H9 (cell line): Measurements from ENCODE around the gene OVCH2. TPM values are rescaled to one million over a fixed set of nuclear protein-coding genes. Genes with fewer than 3 reads are reported as not detected.
A peak's percentile ranks its signal among the peaks of the same experiment; 100 is the strongest.

Experiments used
- DNase-seq: peaks from one replicate; pipeline ENCODE4 v3.0.0-alpha.2; 2017
- H2AFZ ChIP-seq: one replicate; pipeline ENCODE4 v1.6.1; 2013; ENCODE audit warnings: mild to moderate bottlenecking, low read length, control low read depth, moderate library complexity
- H2AK5ac ChIP-seq: 2 replicates; pipeline ENCODE4 v1.6.1; 2013; ENCODE audit warnings: low read length, control low read depth, mixed read lengths; ENCODE audit not compliant: insufficient read length
- H2BK120ac ChIP-seq: one replicate; pipeline ENCODE4 v1.6.1; 2013; ENCODE audit warnings: low read depth, mild to moderate bottlenecking, low read length, control low read depth, inconsistent platforms; ENCODE audit not compliant: poor library complexity, severe bottlenecking
- H2BK12ac ChIP-seq: 2 replicates; pipeline ENCODE4 v1.6.1; 2013; ENCODE audit warnings: low read length, control low read depth, mixed read lengths, low read depth; ENCODE audit not compliant: insufficient read length
- H2BK15ac ChIP-seq: 2 replicates; pipeline ENCODE4 v1.6.1; 2013; ENCODE audit warnings: low read depth, low read length, control low read depth
- H2BK20ac ChIP-seq: one replicate; pipeline ENCODE4 v1.6.1; 2013; ENCODE audit warnings: low read depth, mild to moderate bottlenecking, low read length, control low read depth, inconsistent platforms; ENCODE audit not compliant: poor library complexity, severe bottlenecking
- H2BK5ac ChIP-seq: 2 replicates; pipeline ENCODE4 v1.6.1; 2013; ENCODE audit warnings: low read length, control low read depth, mixed read lengths; ENCODE audit not compliant: insufficient read length
- H3K14ac ChIP-seq: 2 replicates; pipeline ENCODE4 v1.6.1; 2013; ENCODE audit warnings: low read length, control low read depth; ENCODE audit not compliant: insufficient read depth
- H3K18ac ChIP-seq: 2 replicates; pipeline ENCODE4 v1.6.1; 2013; ENCODE audit warnings: low read depth, mild to moderate bottlenecking, mixed read lengths, low read length, control low read depth; ENCODE audit not compliant: insufficient read length
- H3K23ac ChIP-seq: 2 replicates; pipeline ENCODE4 v1.6.1; 2013; ENCODE audit warnings: low read length, control low read depth, mixed read lengths, low read depth; ENCODE audit not compliant: insufficient read length
- H3K23me2 ChIP-seq: 2 replicates; pipeline ENCODE4 v1.6.1; 2013; ENCODE audit warnings: low read depth, mild to moderate bottlenecking, mixed read lengths, low read length, control low read depth; ENCODE audit not compliant: insufficient read length, poor library complexity, severe bottlenecking
- H3K27ac ChIP-seq: 2 replicates; pipeline ENCODE4 v1.5.1; 2013; ENCODE audit warnings: low read length, control low read depth, mixed read lengths, low read depth; ENCODE audit not compliant: insufficient read length
- H3K27me3 ChIP-seq: 2 replicates; pipeline ENCODE4 v1.6.1; 2013; ENCODE audit warnings: low read length, control low read depth, inconsistent platforms; ENCODE audit not compliant: insufficient read depth
- H3K4ac ChIP-seq: 2 replicates; pipeline ENCODE4 v1.6.1; 2013; ENCODE audit warnings: low read depth, mild to moderate bottlenecking, control low read depth, inconsistent platforms, low read length, moderate library complexity
- H3K4me1 ChIP-seq: 2 replicates; pipeline ENCODE4 v1.6.1; 2013; ENCODE audit warnings: low read length, control low read depth, inconsistent platforms; ENCODE audit not compliant: insufficient read depth
- H3K4me2 ChIP-seq: 2 replicates; pipeline ENCODE4 v1.6.1; 2013; ENCODE audit warnings: low read length, control low read depth, mixed read lengths; ENCODE audit not compliant: insufficient read length, insufficient read depth
- H3K56ac ChIP-seq: 2 replicates; pipeline ENCODE4 v1.6.1; 2013; ENCODE audit warnings: low read depth, mild to moderate bottlenecking, mixed read lengths, low read length, control low read depth; ENCODE audit not compliant: insufficient read length
- H3K79me1 ChIP-seq: 2 replicates; pipeline ENCODE4 v1.6.1; 2013; ENCODE audit warnings: low read depth, mild to moderate bottlenecking, moderate library complexity, low read length, control low read depth, inconsistent platforms; ENCODE audit not compliant: insufficient read depth, poor library complexity, severe bottlenecking
- H3K79me2 ChIP-seq: 2 replicates; pipeline ENCODE4 v1.6.1; 2013; ENCODE audit warnings: low read length, control low read depth, inconsistent platforms; ENCODE audit not compliant: insufficient read depth
- H3K9ac ChIP-seq: 2 replicates; pipeline ENCODE4 v1.6.1; 2013; ENCODE audit warnings: low read length, control low read depth, mixed read lengths; ENCODE audit not compliant: insufficient read length; ENCODE audit errors: extremely low read depth
- H3K9me3 ChIP-seq: one replicate; pipeline ENCODE4 v1.6.1; 2013; ENCODE audit warnings: low read depth, low read length, inconsistent platforms; ENCODE audit not compliant: control insufficient read depth
- H3T11ph ChIP-seq: one replicate; pipeline ENCODE4 v1.6.1; 2013; ENCODE audit warnings: mild to moderate bottlenecking, low read length, control low read depth, inconsistent platforms
- H4K20me1 ChIP-seq: one replicate; pipeline ENCODE4 v1.6.1; 2013; ENCODE audit not compliant: control insufficient read depth, insufficient read length, insufficient read depth
- H4K5ac ChIP-seq: 2 replicates; pipeline ENCODE4 v1.6.1; 2013; ENCODE audit warnings: low read depth, mild to moderate bottlenecking, mixed read lengths, low read length, control low read depth; ENCODE audit not compliant: insufficient read length
- H4K8ac ChIP-seq: replicated peaks from 2 replicates; pipeline ENCODE4 v1.6.1; 2013; ENCODE audit warnings: low read length, control low read depth, mixed read lengths, low read depth; ENCODE audit not compliant: insufficient read length
- H4K91ac ChIP-seq: 2 replicates; pipeline ENCODE4 v1.6.1; 2013; ENCODE audit warnings: low read depth, mild to moderate bottlenecking, moderate library complexity, mixed read lengths, low read length, control low read depth; ENCODE audit not compliant: insufficient read length
- H3K27ac Mint-ChIP-seq, 3 experiments: 2 replicates in 2 of 3; 3 replicates in 1 of 3; pipeline ENCODE4 v1.8.0; 2020 to 2021; ENCODE audit warnings: mixed read lengths in 3 of 3, mild to moderate bottlenecking in 1 of 3, moderate library complexity in 1 of 3
- H3K27me3 Mint-ChIP-seq: 2 replicates; pipeline ENCODE4 v1.8.0; 2021; ENCODE audit warnings: low read depth, mild to moderate bottlenecking, moderate library complexity, mixed read lengths
- H3K36me3 Mint-ChIP-seq, 3 experiments: 2 replicates in 2 of 3; 3 replicates in 1 of 3; pipeline ENCODE4 v1.8.0; 2020 to 2021; ENCODE audit warnings: low read depth in 3 of 3, mixed read lengths in 3 of 3; ENCODE audit not compliant: insufficient read depth in 1 of 3
- H3K4me1 Mint-ChIP-seq, 2 experiments: 2 replicates each; pipeline ENCODE4 v1.8.0; 2020; ENCODE audit warnings: mixed read lengths in 2 of 2
- H3K4me3 Mint-ChIP-seq, 2 experiments: 2 replicates in 1 of 2; 3 replicates in 1 of 2; pipeline ENCODE4 v1.8.0; 2020 to 2021; ENCODE audit warnings: mild to moderate bottlenecking in 2 of 2, mixed read lengths in 2 of 2, moderate library complexity in 1 of 2
- H3K9me3 Mint-ChIP-seq, 2 experiments: 2 replicates in 1 of 2; 3 replicates in 1 of 2; pipeline ENCODE4 v1.8.0; 2020; ENCODE audit warnings: mild to moderate bottlenecking in 2 of 2, mixed read lengths in 2 of 2, moderate library complexity in 1 of 2
- CTCF ChIP-seq: fragments of 200-600 bp; sonication (generic); conservative IDR thresholded peaks from 3 replicates; pipeline ENCODE4 v1.8.0; 2021; ENCODE audit warnings: antibody characterized with exemption, mild to moderate bottlenecking
- WGBS: extraction: QIAGEN DNeasy Blood & Tissue Kit; methylation state at CpG from one replicate; pipeline ENCODE4 v1.1.7; 2013; ENCODE audit warnings: missing lambda C conversion rate, low lambda C conversion rate, mixed read lengths; ENCODE audit not compliant: insufficient read length; ENCODE audit errors: extremely low coverage; 5-methylcytosine and 5-hydroxymethylcytosine counted together
- total RNA-seq: library from RNA; stranded (reverse); gene quantifications from 2 replicates; pipeline ENCODE4 v1.2.1, GENCODE V29; 2021

OVCH2 gene
- total RNA-seq, 1 experiment from 2014 or later, result 0.46 TPM

- H3K79me1 ChIP-seq, result no peaks in the 10 kb centered on the region
- H3K79me2 ChIP-seq, result no peaks in the 10 kb centered on the region
- no peak overlapping the region for H2AFZ ChIP-seq
- no peak overlapping the region for H3K4ac ChIP-seq
- H3K9me3 ChIP-seq, result no peaks in the 10 kb centered on the region
- H2BK5ac ChIP-seq, result no peak overlapping the region
- no peak overlapping the region for H2BK12ac ChIP-seq
- H2BK15ac ChIP-seq, result no peak overlapping the region
- H3K56ac ChIP-seq, result no peak overlapping the region
- no peak overlapping the region for H2BK120ac ChIP-seq
- H3K14ac ChIP-seq, result no peak overlapping the region
- H3K36me3 Mint-ChIP-seq, result peaks cover 5 to 57% (median 20%) of the 10 kb centered on the region in 3 experiments
- no peaks in the 10 kb centered on the region for H3K9me3 Mint-ChIP-seq
- H4K91ac ChIP-seq, result no peak overlapping the region
- no peak overlapping the region for H3K23ac ChIP-seq
- H3K9ac ChIP-seq, result no peak overlapping the region
- H3K27me3 ChIP-seq, result no peaks in the 10 kb centered on the region
- H3K4me3 Mint-ChIP-seq, result no peak overlapping the region
- no peaks in the 10 kb centered on the region for H3K4me1 ChIP-seq
- DNase-seq, result no peak
- H4K8ac ChIP-seq, result no peak overlapping the region
- H4K5ac ChIP-seq, result no peak overlapping the region
- no peak overlapping the region for H3K4me2 ChIP-seq
- H3K18ac ChIP-seq, result no peak overlapping the region
- H3K27ac Mint-ChIP-seq, result peak overlapping the region in 1 of 3 experiments; percentile 34; a peak in 1 of 7 replicates
- H3K4me1 Mint-ChIP-seq, result 0 out of 4 replicates have a peak, but pooled peaks cover 0 to 8% of the 10 kb centered on the region in 2 experiments
- TF ChIP-seq CTCF, result no peak
- no peak overlapping the region for H2BK20ac ChIP-seq
- no CpG with 5 or more reads among the region's 5 CpGs for WGBS
- no peaks in the 10 kb centered on the region for H3K23me2 ChIP-seq
- H3K27ac ChIP-seq, result no peak overlapping the region
- no peak overlapping the region for H3T11ph ChIP-seq
- no peak overlapping the region for H2AK5ac ChIP-seq
- no peaks in the 10 kb centered on the region for H4K20me1 ChIP-seq
- no peaks in the 10 kb centered on the region for H3K27me3 Mint-ChIP-seq
These were observed 55.1 kb downstream of the OVCH2 start for GRCh38 chr11:7651140-7651551.
